ENCODE data around the gene RHOA. TPM values are rescaled to one million over a fixed set of nuclear protein-coding genes. Genes with fewer than 3 reads are reported as not detected.

RHOA gene
- total and polyA plus RNA-seq, 2 of the 13 experiments (the other 11 are each of a cell fraction or from before 2014, with no cell fraction given): 131 to 177 TPM

DNA sequence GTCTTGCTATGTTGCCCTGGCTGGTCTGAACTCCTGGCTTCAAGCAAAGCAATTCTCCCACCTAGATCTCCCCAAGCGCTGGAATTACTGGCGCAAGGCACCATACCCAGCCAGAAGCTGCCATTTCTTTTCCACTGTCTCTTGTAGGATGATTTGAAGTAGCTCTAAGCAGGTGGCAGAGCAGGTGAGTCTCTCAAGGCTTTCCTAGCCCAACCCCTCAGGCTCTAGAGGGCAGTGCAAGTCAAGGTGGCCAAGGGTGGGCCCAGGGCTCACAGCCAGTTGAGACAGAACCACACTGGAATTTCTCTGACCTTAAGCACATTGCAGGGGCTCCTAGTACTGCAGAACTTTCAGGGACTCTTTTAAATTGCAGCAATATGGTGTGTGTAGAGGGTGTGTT lies 42.7 kb upstream of the RHOA start (continued):
- TF ChIP-seq, protein P1, sequence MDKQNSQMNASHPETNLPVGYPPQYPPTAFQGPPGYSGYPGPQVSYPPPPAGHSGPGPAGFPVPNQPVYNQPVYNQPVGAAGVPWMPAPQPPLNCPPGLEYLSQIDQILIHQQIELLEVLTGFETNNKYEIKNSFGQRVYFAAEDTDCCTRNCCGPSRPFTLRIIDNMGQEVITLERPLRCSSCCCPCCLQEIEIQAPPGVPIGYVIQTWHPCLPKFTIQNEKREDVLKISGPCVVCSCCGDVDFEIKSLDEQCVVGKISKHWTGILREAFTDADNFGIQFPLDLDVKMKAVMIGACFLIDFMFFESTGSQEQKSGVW (CRISPR knock-in tag; IDR thresholded peaks at IDR 0.05; ENCODE audit: borderline replicate concordance): no peak
- TF ChIP-seq ZNF34 (CRISPR knock-in tag; IDR thresholded peaks at IDR 0.05; ENCODE audit: borderline replicate concordance) (no peak), ZNF563 (CRISPR knock-in tag; IDR thresholded peaks at IDR 0.05) (no peak), NR2F6 (IDR thresholded peaks at IDR 0.05) (no peak), NR2F6 (CRISPR knock-in tag; IDR thresholded peaks at IDR 0.05) (0 out of 2 replicates have a peak, but pooled peaks have one; percentile 41), SALL2 (CRISPR knock-in tag; IDR thresholded peaks at IDR 0.05) (no peak), MED13 (CRISPR knock-in tag; IDR thresholded peaks at IDR 0.05) (no peak), ZNF549 (CRISPR knock-in tag; IDR thresholded peaks at IDR 0.05) (no peak), KAT7 (CRISPR knock-in tag; IDR thresholded peaks at IDR 0.05; ENCODE audit: borderline replicate concordance) (no peak), ARID2 (CRISPR knock-in tag; IDR thresholded peaks at IDR 0.05; ENCODE audit: borderline replicate concordance) (no peak), RXRB (CRISPR knock-in tag; IDR thresholded peaks at IDR 0.05; ENCODE audit: borderline replicate concordance) (peak; percentile 29; the same call in 1 of the 2 replicates), ZKSCAN5 (CRISPR knock-in tag; IDR thresholded peaks at IDR 0.05) (no peak), ZNF768 (CRISPR knock-in tag; IDR thresholded peaks at IDR 0.05) (no peak), TEAD3 (CRISPR knock-in tag; optimal IDR thresholded peaks at IDR 0.05; ENCODE audit: borderline replicate concordance) (peak; percentile 63), SOX5 (CRISPR knock-in tag; IDR thresholded peaks at IDR 0.05; ENCODE audit: borderline replicate concordance) (peak; percentile 14; the same call in 1 of the 2 replicates), SMAD1 (CRISPR knock-in tag; IDR thresholded peaks at IDR 0.05; ENCODE audit: borderline replicate concordance, low read depth) (no peak), IKZF5 (CRISPR knock-in tag; IDR thresholded peaks at IDR 0.05) (no peak), DRAP1 (CRISPR knock-in tag; IDR thresholded peaks at IDR 0.05) (no peak), MTERF4 (CRISPR knock-in tag; IDR thresholded peaks at IDR 0.05) (no peak), ZNF543 (CRISPR knock-in tag; IDR thresholded peaks at IDR 0.05) (no peak), SSRP1 (CRISPR knock-in tag; IDR thresholded peaks at IDR 0.05) (no peak), SATB2 (CRISPR knock-in tag; IDR thresholded peaks at IDR 0.05) (no peak)
- TF ChIP-seq, protein P2, sequence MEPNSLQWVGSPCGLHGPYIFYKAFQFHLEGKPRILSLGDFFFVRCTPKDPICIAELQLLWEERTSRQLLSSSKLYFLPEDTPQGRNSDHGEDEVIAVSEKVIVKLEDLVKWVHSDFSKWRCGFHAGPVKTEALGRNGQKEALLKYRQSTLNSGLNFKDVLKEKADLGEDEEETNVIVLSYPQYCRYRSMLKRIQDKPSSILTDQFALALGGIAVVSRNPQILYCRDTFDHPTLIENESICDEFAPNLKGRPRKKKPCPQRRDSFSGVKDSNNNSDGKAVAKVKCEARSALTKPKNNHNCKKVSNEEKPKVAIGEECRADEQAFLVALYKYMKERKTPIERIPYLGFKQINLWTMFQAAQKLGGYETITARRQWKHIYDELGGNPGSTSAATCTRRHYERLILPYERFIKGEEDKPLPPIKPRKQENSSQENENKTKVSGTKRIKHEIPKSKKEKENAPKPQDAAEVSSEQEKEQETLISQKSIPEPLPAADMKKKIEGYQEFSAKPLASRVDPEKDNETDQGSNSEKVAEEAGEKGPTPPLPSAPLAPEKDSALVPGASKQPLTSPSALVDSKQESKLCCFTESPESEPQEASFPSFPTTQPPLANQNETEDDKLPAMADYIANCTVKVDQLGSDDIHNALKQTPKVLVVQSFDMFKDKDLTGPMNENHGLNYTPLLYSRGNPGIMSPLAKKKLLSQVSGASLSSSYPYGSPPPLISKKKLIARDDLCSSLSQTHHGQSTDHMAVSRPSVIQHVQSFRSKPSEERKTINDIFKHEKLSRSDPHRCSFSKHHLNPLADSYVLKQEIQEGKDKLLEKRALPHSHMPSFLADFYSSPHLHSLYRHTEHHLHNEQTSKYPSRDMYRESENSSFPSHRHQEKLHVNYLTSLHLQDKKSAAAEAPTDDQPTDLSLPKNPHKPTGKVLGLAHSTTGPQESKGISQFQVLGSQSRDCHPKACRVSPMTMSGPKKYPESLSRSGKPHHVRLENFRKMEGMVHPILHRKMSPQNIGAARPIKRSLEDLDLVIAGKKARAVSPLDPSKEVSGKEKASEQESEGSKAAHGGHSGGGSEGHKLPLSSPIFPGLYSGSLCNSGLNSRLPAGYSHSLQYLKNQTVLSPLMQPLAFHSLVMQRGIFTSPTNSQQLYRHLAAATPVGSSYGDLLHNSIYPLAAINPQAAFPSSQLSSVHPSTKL (CRISPR knock-in tag; IDR thresholded peaks at IDR 0.05): 0 out of 2 replicates have a peak, but pooled peaks have one; percentile 20
- TF ChIP-seq, protein P3, sequence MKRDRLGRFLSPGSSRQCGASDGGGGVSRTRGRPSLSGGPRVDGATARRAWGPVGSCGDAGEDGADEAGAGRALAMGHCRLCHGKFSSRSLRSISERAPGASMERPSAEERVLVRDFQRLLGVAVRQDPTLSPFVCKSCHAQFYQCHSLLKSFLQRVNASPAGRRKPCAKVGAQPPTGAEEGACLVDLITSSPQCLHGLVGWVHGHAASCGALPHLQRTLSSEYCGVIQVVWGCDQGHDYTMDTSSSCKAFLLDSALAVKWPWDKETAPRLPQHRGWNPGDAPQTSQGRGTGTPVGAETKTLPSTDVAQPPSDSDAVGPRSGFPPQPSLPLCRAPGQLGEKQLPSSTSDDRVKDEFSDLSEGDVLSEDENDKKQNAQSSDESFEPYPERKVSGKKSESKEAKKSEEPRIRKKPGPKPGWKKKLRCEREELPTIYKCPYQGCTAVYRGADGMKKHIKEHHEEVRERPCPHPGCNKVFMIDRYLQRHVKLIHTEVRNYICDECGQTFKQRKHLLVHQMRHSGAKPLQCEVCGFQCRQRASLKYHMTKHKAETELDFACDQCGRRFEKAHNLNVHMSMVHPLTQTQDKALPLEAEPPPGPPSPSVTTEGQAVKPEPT (CRISPR knock-in tag; IDR thresholded peaks at IDR 0.05; ENCODE audit: low read depth): no peak
